Astrocyte (in vitro differentiated cells and primary cell): Measurements from ENCODE around the gene NR1H2. TPM values are rescaled to one million over a fixed set of nuclear protein-coding genes. Genes with fewer than 3 reads are reported as not detected.

Source experiments
- DNase-seq: peaks from one replicate; pipeline ENCODE4 v3.0.0-alpha.2; 2010; ENCODE audit warnings: low read depth
- FAIRE-seq: peaks from 2 replicates; lab custom pipeline; 2011; peaks lifted over from hg19 to GRCh38; lab: Jason Lieb, UNC
- H2AFZ ChIP-seq: 2 replicates; pipeline ENCODE4 v1.6.0; 2012; ENCODE audit warnings: low read depth, low read length, inconsistent platforms
- H3K27ac ChIP-seq: 2 replicates; pipeline ENCODE4 v1.5.1; 2011; ENCODE audit warnings: low read depth, low read length, inconsistent platforms
- H3K27me3 ChIP-seq: 2 replicates; pipeline ENCODE4 v1.6.0; 2011; ENCODE audit warnings: low read length, inconsistent platforms; ENCODE audit not compliant: insufficient read depth
- H3K36me3 ChIP-seq: 2 replicates; pipeline ENCODE4 v1.5.1; 2011; ENCODE audit warnings: low read length, inconsistent platforms; ENCODE audit not compliant: insufficient read depth
- H3K4me1 ChIP-seq: 2 replicates; pipeline ENCODE4 v1.5.1; 2011; ENCODE audit warnings: low read length, inconsistent platforms; ENCODE audit not compliant: insufficient read depth
- H3K4me2 ChIP-seq: 2 replicates; pipeline ENCODE4 v1.6.0; 2012; ENCODE audit warnings: low read length, inconsistent platforms
- H3K4me3 ChIP-seq: 2 replicates; pipeline ENCODE4 v1.5.1; 2011; ENCODE audit warnings: low read depth, mild to moderate bottlenecking, low read length, inconsistent platforms; ENCODE audit not compliant: insufficient read depth
- H3K79me2 ChIP-seq: 2 replicates; pipeline ENCODE4 v1.6.0; 2012; ENCODE audit warnings: mild to moderate bottlenecking, low read length, inconsistent platforms; ENCODE audit not compliant: insufficient read depth
- H3K9ac ChIP-seq: 2 replicates; pipeline ENCODE4 v1.6.0; 2012; ENCODE audit warnings: mild to moderate bottlenecking, low read length, inconsistent platforms
- H3K9me3 ChIP-seq: 2 replicates; pipeline ENCODE4 v1.5.1; 2012; ENCODE audit warnings: low read depth, mild to moderate bottlenecking, low read length, inconsistent platforms; ENCODE audit not compliant: insufficient read depth
- H4K20me1 ChIP-seq: 2 replicates; pipeline ENCODE4 v1.6.0; 2012; ENCODE audit warnings: low read length, inconsistent platforms; ENCODE audit not compliant: insufficient read depth
- H3K27ac Mint-ChIP-seq: one replicate; pipeline ENCODE4 v1.8.0; 2021; ENCODE audit warnings: mild to moderate bottlenecking, mixed read lengths; ENCODE audit not compliant: unreplicated experiment
- H3K27me3 Mint-ChIP-seq: one replicate; pipeline ENCODE4 v1.8.0; 2021; ENCODE audit warnings: low read depth, mixed read lengths; ENCODE audit not compliant: unreplicated experiment
- H3K36me3 Mint-ChIP-seq: one replicate; pipeline ENCODE4 v1.8.0; 2021; ENCODE audit warnings: low read depth, mixed read lengths; ENCODE audit not compliant: unreplicated experiment
- H3K4me1 Mint-ChIP-seq: one replicate; pipeline ENCODE4 v1.8.0; 2021; ENCODE audit warnings: low read depth, mixed read lengths; ENCODE audit not compliant: unreplicated experiment
- H3K4me3 Mint-ChIP-seq: one replicate; pipeline ENCODE4 v1.8.0; 2021; ENCODE audit warnings: mild to moderate bottlenecking, moderate library complexity, mixed read lengths; ENCODE audit not compliant: unreplicated experiment
- H3K9me3 Mint-ChIP-seq: one replicate; pipeline ENCODE4 v1.8.0; 2021; ENCODE audit warnings: mild to moderate bottlenecking, mixed read lengths; ENCODE audit not compliant: unreplicated experiment
- CTCF ChIP-seq: IDR thresholded peaks from 2 replicates; pipeline ENCODE4 v1.5.1; 2011; ENCODE audit warnings: low read depth, mild to moderate bottlenecking, inconsistent platforms, low read length, moderate library complexity; ENCODE audit not compliant: insufficient read depth
- EZH2 ChIP-seq: IDR thresholded peaks from 2 replicates; pipeline ENCODE4 v1.6.1; 2012; ENCODE audit warnings: mild to moderate bottlenecking, low read length, inconsistent platforms; ENCODE audit not compliant: insufficient read depth
- total RNA-seq: library from RNA; stranded (reverse); gene quantifications from 2 replicates; pipeline ENCODE4 v1.2.1, GENCODE V29; 2021

The NR1H2 gene
- total RNA-seq, 1 donor from 2014 or later: 33.4 TPM

GRCh38 chr19:50420808-50421207, 44.6 kb downstream of the NR1H2 start:
- H4K20me1 ChIP-seq: no peaks in the 10 kb centered on the region
- H3K79me2 ChIP-seq: no peaks in the 10 kb centered on the region
- H2AFZ ChIP-seq: no peak overlapping the region
- peaks cover 16% of the 10 kb centered on the region for H3K27me3 ChIP-seq
- no peaks in the 10 kb centered on the region for H3K4me1 ChIP-seq
- Mint-ChIP-seq H3K27ac (no peak overlapping the region), H3K9me3 (peaks cover 5% of the 10 kb centered on the region), H3K36me3 (no peaks in the 10 kb centered on the region), H3K4me3 (no peak overlapping the region), H3K4me1 (no peaks in the 10 kb centered on the region), H3K27me3 (peaks cover 21% of the 10 kb centered on the region)
- TF ChIP-seq EZH2: no peak
- TF ChIP-seq CTCF: no peak
- H3K9me3 ChIP-seq: no peaks in the 10 kb centered on the region
- no peak for DNase-seq
- no peak overlapping the region for H3K27ac ChIP-seq
- no peaks in the 10 kb centered on the region for H3K36me3 ChIP-seq
- H3K4me3 ChIP-seq: no peak overlapping the region
- FAIRE-seq: no peak
- H3K9ac ChIP-seq: no peak overlapping the region
- no peak overlapping the region for H3K4me2 ChIP-seq

GRCh38 chr19:50422397-50423278, 46.4 kb downstream of the NR1H2 start:
- Mint-ChIP-seq H3K36me3 (no peaks in the 10 kb centered on the region), H3K9me3 (peaks cover 5% of the 10 kb centered on the region), H3K4me1 (no peaks in the 10 kb centered on the region), H3K27ac (no peak overlapping the region), H3K27me3 (peaks cover 21% of the 10 kb centered on the region), H3K4me3 (no peak overlapping the region)
- Histone ChIP-seq H3K79me2 (no peaks in the 10 kb centered on the region), H3K9ac (no peak overlapping the region), H3K4me1 (no peaks in the 10 kb centered on the region), H3K4me2 (no peak overlapping the region), H3K27ac (no peak overlapping the region), H3K27me3 (peaks cover 16% of the 10 kb centered on the region), H2AFZ (no peak overlapping the region), H4K20me1 (no peaks in the 10 kb centered on the region), H3K4me3 (no peak overlapping the region), H3K36me3 (no peaks in the 10 kb centered on the region), H3K9me3 (no peaks in the 10 kb centered on the region)
- no peak for TF ChIP-seq EZH2
- no peak for TF ChIP-seq CTCF
- FAIRE-seq (no peak), DNase-seq (no peak)
